AG04450 (cell line): ENCODE results near the gene AFF1. TPM values are rescaled to one million over a fixed set of nuclear protein-coding genes. Genes with fewer than 3 reads are reported as not detected.
A peak's percentile ranks its signal among the peaks of the same experiment; 100 is the strongest.

ENCODE experiments used
- CTCF ChIA-PET: fragments of 300-600, 350-600 bp; formaldehyde crosslinking; extraction: SDS; loops from one replicate; lab custom pipeline; 2022; ENCODE audit warnings: antibody characterized with exemption, inconsistent platforms; lab: Charles Lee
- POLR2A ChIA-PET: fragments of 350-600 bp; formaldehyde crosslinking; extraction: SDS; loops from one replicate; lab custom pipeline; 2021; ENCODE audit warnings: antibody characterized with exemption, inconsistent platforms; lab: Yijun Ruan, JAX
- DNase-seq: peaks from one replicate; pipeline ENCODE4 v3.0.0-alpha.2; 2011; ENCODE audit warnings: low read depth, low spot score
- H3K27ac ChIP-seq: one replicate; pipeline ENCODE4 v1.5.1; 2012; ENCODE audit warnings: low read depth, low read length, control low read depth
- H3K27me3 ChIP-seq: one replicate; pipeline ENCODE4 v1.6.0; 2012; ENCODE audit warnings: low read length; ENCODE audit not compliant: control insufficient read depth, insufficient read depth
- H3K4me3 ChIP-seq: 2 replicates; pipeline ENCODE4 v1.5.1; 2011; ENCODE audit warnings: mild to moderate bottlenecking, low read depth, low read length, control low read depth
- H3K9me3 ChIP-seq: 2 replicates; pipeline ENCODE4 v1.5.1; 2012; ENCODE audit warnings: low read length; ENCODE audit not compliant: control insufficient read depth, insufficient read depth
- CTCF ChIP-seq: IDR thresholded peaks from 2 replicates; pipeline ENCODE4 v1.5.1; 2011; ENCODE audit warnings: low read depth, low read length, control low read depth, inconsistent platforms
- polyA plus RNA-seq: library from polyadenylated mRNA; depleted of rRNA; stranded (reverse); fragments of >200 nt; gene quantifications from 2 replicates; pipeline ENCODE4 v1.2.3, GENCODE V29; 2011

Gene AFF1
- polyA plus RNA-seq, 1 experiment = 17.2 TPM

- POLR2A ChIA-PET = interaction anchor here (1.3 to 1.4 kb wide), 2 partner anchors 25 to 46 kb away, joined by 4 to 5 read pairs; partner anchors contain the start of gene AFF1
- no peak for DNase-seq
- Histone ChIP-seq H3K27ac (peak overlapping the region; percentile 40), H3K9me3 (no peaks in the 10 kb centered on the region), H3K4me3 (no peak overlapping the region), H3K27me3 (no peaks in the 10 kb centered on the region)
- no peak for TF ChIP-seq CTCF
- CTCF ChIA-PET = interaction anchor here (0.6 to 2.8 kb wide), 6 partner anchors 12 to 191 kb away, joined by 3 to 10 read pairs (median 4); partner anchors contain the start of gene AFF1
These were observed 25.0 kb downstream of the AFF1 start for GRCh38 chr4:86959588-86960500.

GRCh38 chr4:86960557-86960961, 25.7 kb downstream of the AFF1 start:
- ChIA-PET POLR2A (interaction anchor here (0.5 to 1.4 kb wide), 4 partner anchors 26 to 94 kb away, joined by 3 to 5 read pairs (median 4); partner anchors contain the start of gene AFF1), CTCF (interaction anchor here (0.6 to 2.8 kb wide), 5 partner anchors 11 to 190 kb away, joined by 3 to 10 read pairs (median 5); partner anchors contain the start of gene AFF1)
- DNase-seq = no peak
- Histone ChIP-seq H3K9me3 (no peaks in the 10 kb centered on the region), H3K4me3 (no peak overlapping the region), H3K27me3 (no peaks in the 10 kb centered on the region), H3K27ac (peak overlapping the region; percentile 40)
- no peak for TF ChIP-seq CTCF

GRCh38 chr4:86961116-86961515, 26.3 kb downstream of the AFF1 start:
- ChIA-PET CTCF (interaction anchor here (1.5 to 2.8 kb wide), 3 partner anchors 26 to 190 kb away, joined by 5 to 10 read pairs (median 6); partner anchors contain the start of gene AFF1), POLR2A (interaction anchor here (0.6 to 1.2 kb wide), 4 partner anchors 33 to 205 kb away, joined by 3 to 6 read pairs (median 4); no protein-coding TSS in a partner anchor)
- Histone ChIP-seq H3K27ac (peak overlapping the region; percentile 40), H3K4me3 (no peak overlapping the region), H3K27me3 (no peaks in the 10 kb centered on the region), H3K9me3 (no peaks in the 10 kb centered on the region)
- no peak for TF ChIP-seq CTCF
- no peak for DNase-seq

- POLR2A ChIA-PET = interaction anchor here (0.6 to 1.2 kb wide), 4 partner anchors 34 to 206 kb away, joined by 3 to 6 read pairs (median 4); no protein-coding TSS in a partner anchor
- CTCF ChIA-PET = interaction anchor here (1.5 to 2.8 kb wide), 3 partner anchors 27 to 189 kb away, joined by 5 to 10 read pairs (median 6); partner anchors contain the start of gene AFF1
- no peaks in the 10 kb centered on the region for H3K27me3 ChIP-seq
- TF ChIP-seq CTCF = no peak
- no peak for DNase-seq
- no peak overlapping the region for H3K4me3 ChIP-seq
- H3K27ac ChIP-seq = no peak overlapping the region
- no peaks in the 10 kb centered on the region for H3K9me3 ChIP-seq
These were observed 26.9 kb downstream of the AFF1 start for GRCh38 chr4:86961605-86962295.
